B cell (primary cell): ENCODE measurements around the gene CGB1. TPM values are rescaled to one million over a fixed set of nuclear protein-coding genes. Genes with fewer than 3 reads are reported as not detected.
"Not testable (repeated sequence)": the region's sequence is repeated elsewhere in the genome, so short reads cannot be mapped to it uniquely, and the experiment has no call there.

Experiments
- ATAC-seq: fragments of 200-7000 bp; cut with Tn5 transposase; one replicate; pipeline ENCODE4 v1.10.0; 2021; ENCODE audit warnings: low read depth, mild to moderate bottlenecking, moderate number of reproducible peaks, moderate library complexity
- CTCF ChIA-PET: fragments of 350-600 bp; sonication (Branson Sonifier 250); formaldehyde crosslinking; loops from one replicate; lab custom pipeline; 2021; ENCODE audit warnings: antibody characterized with exemption, inconsistent platforms; lab: Charles Lee
- POLR2A ChIA-PET: fragments of 350-600 bp; sonication (Branson Sonifier 250); formaldehyde crosslinking; loops from one replicate; lab custom pipeline; 2021; ENCODE audit warnings: antibody characterized with exemption; lab: Charles Lee
- DNase-seq: peaks from one replicate; pipeline ENCODE4 v3.0.0; 2013
- H2AFZ ChIP-seq: 2 replicates; pipeline ENCODE4 v1.6.1; 2012; ENCODE audit warnings: mild to moderate bottlenecking, low read depth, low read length; ENCODE audit not compliant: insufficient read depth, poor library complexity, severe bottlenecking
- H3K27ac ChIP-seq, 2 donors: 1 replicate in 1 of 2; 2 replicates in 1 of 2; pipeline ENCODE4 v1.5.1; 2012 to 2013; ENCODE audit warnings: low read length in 2 of 2, mild to moderate bottlenecking in 2 of 2, moderate library complexity in 1 of 2
- H3K27me3 ChIP-seq, 4 experiments: fragments of 200-600 bp in 1 of 4; sonication (generic) in 1 of 4; replicated peaks in 1 of 4; 1 replicate in 2 of 4; 2 replicates in 2 of 4; pipeline versions ENCODE4 v1.6.1 to v1.7.0; 2013 to 2016; ENCODE audit warnings: low read length in 3 of 4, mild to moderate bottlenecking in 2 of 4, mixed read lengths in 1 of 4, moderate library complexity in 1 of 4; ENCODE audit not compliant: insufficient read depth in 4 of 4, control insufficient read depth in 3 of 4; ENCODE audit errors: control extremely low read depth in 1 of 4
- H3K36me3 ChIP-seq, 2 experiments: replicated peaks in 1 of 2; 1 replicate in 1 of 2; 2 replicates in 1 of 2; pipeline versions ENCODE4 v1.6.1 to v1.7.1; 2013; ENCODE audit warnings: low read length in 1 of 2; ENCODE audit not compliant: insufficient read depth in 2 of 2, control insufficient read depth in 1 of 2; ENCODE audit errors: control extremely low read depth in 1 of 2, extremely low read depth in 1 of 2
- H3K4me1 ChIP-seq, 2 donors: fragments of 200-600 bp in 1 of 2; sonication (generic) in 1 of 2; 1 replicate in 1 of 2; 2 replicates in 1 of 2; pipeline versions ENCODE4 v1.5.1 to v1.6.1; 2013 to 2017; ENCODE audit warnings: low read length in 2 of 2; ENCODE audit not compliant: control insufficient read depth in 2 of 2, insufficient read depth in 2 of 2
- H3K4me2 ChIP-seq: replicated peaks from 2 replicates; pipeline ENCODE3; 2012; ENCODE audit warnings: mild to moderate bottlenecking, low read depth, low read length; ENCODE audit not compliant: poor library complexity, severe bottlenecking
- H3K4me3 ChIP-seq, 5 experiments: fragments of 200-600 bp in 1 of 5; sonication (generic) in 1 of 5; 1 replicate in 3 of 5; 2 replicates in 2 of 5; pipeline versions ENCODE4 v1.5.1 to v1.7.0; 2011 to 2016; ENCODE audit warnings: low read length in 4 of 5, mild to moderate bottlenecking in 4 of 5, low read depth in 2 of 5, control low read depth in 1 of 5, moderate library complexity in 1 of 5; ENCODE audit not compliant: insufficient read depth in 1 of 5; ENCODE audit errors: control extremely low read depth in 1 of 5, extremely low read depth in 1 of 5
- H3K79me2 ChIP-seq: fragments of 200-600 bp; sonication (generic); one replicate; pipeline ENCODE4 v1.6.0; 2016; ENCODE audit warnings: low read length; ENCODE audit not compliant: control insufficient read depth, insufficient read depth
- H3K9ac ChIP-seq: fragments of 200-600 bp; sonication (generic); 2 replicates; pipeline ENCODE4 v1.6.1; 2017; ENCODE audit warnings: mild to moderate bottlenecking, low read length, moderate library complexity
- H3K9me3 ChIP-seq, 3 donors: one replicate each; pipeline versions ENCODE4 v1.6.1 to v1.7.1; 2013; ENCODE audit warnings: low read length in 2 of 3; ENCODE audit not compliant: control insufficient read depth in 2 of 3, insufficient read depth in 1 of 3; ENCODE audit errors: control extremely low read depth in 1 of 3
- H4K20me1 ChIP-seq: 2 replicates; pipeline ENCODE4 v1.6.0; 2012; ENCODE audit warnings: mild to moderate bottlenecking, low read length; ENCODE audit not compliant: insufficient read depth, control insufficient read depth, poor library complexity, severe bottlenecking
- H3K27ac Mint-ChIP-seq: one replicate; pipeline ENCODE4 v1.8.0; 2021; ENCODE audit warnings: mixed read lengths
- H3K27me3 Mint-ChIP-seq: one replicate; pipeline ENCODE4 v1.8.0; 2021; ENCODE audit warnings: mixed read lengths
- H3K4me1 Mint-ChIP-seq: one replicate; pipeline ENCODE4 v1.8.0; 2021; ENCODE audit warnings: mixed read lengths
- H3K4me3 Mint-ChIP-seq: one replicate; pipeline ENCODE4 v1.8.0; 2021; ENCODE audit warnings: mixed read lengths
- H3K9me3 Mint-ChIP-seq: one replicate; pipeline ENCODE4 v1.8.0; 2022; ENCODE audit warnings: mixed read lengths; ENCODE audit not compliant: insufficient read depth
- CTCF ChIP-seq: fragments of 200-600 bp; IDR thresholded peaks from one replicate; pipeline ENCODE4 v1.8.0; 2022; ENCODE audit warnings: antibody characterized with exemption, mild to moderate bottlenecking
- EZH2 ChIP-seq: IDR thresholded peaks from 2 replicates; pipeline ENCODE4 v1.6.1; 2012; ENCODE audit warnings: borderline replicate concordance, low read depth, mild to moderate bottlenecking, moderate library complexity, low read length; ENCODE audit not compliant: insufficient read depth, poor library complexity, severe bottlenecking
- WGBS: methylation state at CpG from one replicate; pipeline ENCODE4 v1.1.5; 2013; ENCODE audit warnings: missing lambda C conversion rate; ENCODE audit not compliant: insufficient coverage; 5-methylcytosine and 5-hydroxymethylcytosine counted together
- intact Hi-C: fragments of 100-400 bp; cut with micrococcal nuclease; formaldehyde crosslinking; loops from one replicate; pipeline ENCODE4 v1.10.0; 2022
- polyA plus RNA-seq: library from polyadenylated mRNA; depleted of rRNA; stranded (reverse); fragments of >200 nt; gene quantifications from 2 replicates; pipeline ENCODE4 v1.2.3, GENCODE V29; 2012
- total RNA-seq, 2 donors: library from RNA; stranded (reverse); fragments of 120-200 nt in 1 of 2; gene quantifications; 1 replicate in 1 of 2; 2 replicates in 1 of 2; pipeline versions ENCODE4 v1.2.3 to v1.2.4, GENCODE V29; 2013 to 2022

Gene CGB1
- total and polyA plus RNA-seq, 2 donors (not counting 1 experiment from before 2014, with no cell fraction given), result not detected

- DNase-seq, H2AFZ ChIP-seq, POLR2A ChIA-PET, H3K9ac ChIP-seq, H3K79me2 ChIP-seq, H3K9me3 Mint-ChIP-seq, H3K4me3 ChIP-seq, H4K20me1 ChIP-seq, H3K27ac ChIP-seq, H3K4me2 ChIP-seq, H3K27me3 ChIP-seq, H3K9me3 ChIP-seq, H3K36me3 ChIP-seq, H3K27me3 Mint-ChIP-seq, ATAC-seq, H3K27ac Mint-ChIP-seq, H3K4me3 Mint-ChIP-seq, CTCF ChIA-PET, intact Hi-C loops: not testable (repeated sequence)
- no CpG with 5 or more reads among the region's 15 CpGs for WGBS
- H3K4me1 ChIP-seq, result peaks cover 17 to 21% of the 10 kb centered on the region in 2 donors
- peaks cover 22% of the 10 kb centered on the region for H3K4me1 Mint-ChIP-seq
These were observed 12.5 kb downstream of the CGB1 start, which contains the start of gene CGB3 for GRCh38 chr19:49024233-49024632. Gene CGB3, minus strand, starts transcription at chr19:49024333. Its CDS starts 362 bp downstream, at chr19:49023971.

GRCh38 chr19:49022116-49022515 is 14.6 kb downstream of the CGB1 start:
- Mint-ChIP-seq H3K4me1 (peaks cover 33% of the 10 kb centered on the region), H3K4me3 (no peak overlapping the region), H3K9me3 (no peaks in the 10 kb centered on the region), H3K27me3 (peaks cover 3% of the 10 kb centered on the region), H3K27ac (no peak overlapping the region)
- Histone ChIP-seq H3K4me3 (no peak overlapping the region), H3K27ac (no peak overlapping the region), H3K4me1 (peaks cover 25 to 39% of the 10 kb centered on the region in 2 donors), H3K27me3 (peaks cover 0 to 9% (median 2%) of the 10 kb centered on the region in 4 experiments), H3K9ac (no peak overlapping the region), H3K4me2 (no peak overlapping the region), H3K9me3 (no peaks in the 10 kb centered on the region), H3K79me2 (no peaks in the 10 kb centered on the region), H3K36me3 (no peaks in the 10 kb centered on the region), H2AFZ (no peak overlapping the region), H4K20me1 (no peaks in the 10 kb centered on the region)
- ATAC-seq, result no peak
- WGBS, result 94% methylated on average over 9 of the region's 9 CpGs
- TF ChIP-seq CTCF (no peak), EZH2 (no peak)
- no peak for DNase-seq
- ChIA-PET POLR2A (no interaction called here), CTCF (no interaction called here)
- intact Hi-C loops, result no loop called here
